CD14-positive monocyte (primary cell): ENCODE measurements around the gene SENP8. TPM values are rescaled to one million over a fixed set of nuclear protein-coding genes. Genes with fewer than 3 reads are reported as not detected.

Source experiments
- DNase-seq, 3 donors: peaks; one replicate each; pipeline ENCODE4 v3.0.0-alpha.2; 2011 to 2022
- H2AFZ ChIP-seq: 2 replicates; pipeline ENCODE4 v1.6.0; 2012; ENCODE audit warnings: mild to moderate bottlenecking, low read depth, low read length, inconsistent platforms; ENCODE audit not compliant: insufficient read depth, poor library complexity, severe bottlenecking
- H3K27ac ChIP-seq, 2 donors: 1 replicate in 1 of 2; 2 replicates in 1 of 2; pipeline ENCODE4 v1.5.1; 2012 to 2013; ENCODE audit warnings: low read length in 2 of 2, control low read depth in 1 of 2, inconsistent platforms in 1 of 2, low read depth in 1 of 2, mild to moderate bottlenecking in 1 of 2
- H3K27me3 ChIP-seq, 2 donors: one replicate each; pipeline versions ENCODE4 v1.6.0 to v1.6.1; 2011 to 2013; ENCODE audit warnings: low read length in 2 of 2; ENCODE audit not compliant: control insufficient read depth in 2 of 2, insufficient read depth in 2 of 2
- H3K36me3 ChIP-seq, 2 donors: replicated peaks in 1 of 2; 1 replicate in 1 of 2; 2 replicates in 1 of 2; pipeline versions ENCODE4 v1.5.1 to v1.6.1; 2012 to 2013; ENCODE audit warnings: low read length in 2 of 2, control low read depth in 1 of 2, inconsistent platforms in 1 of 2, mild to moderate bottlenecking in 1 of 2; ENCODE audit not compliant: insufficient read depth in 2 of 2, control insufficient read depth in 1 of 2
- H3K4me1 ChIP-seq, 2 donors: 1 replicate in 1 of 2; 2 replicates in 1 of 2; pipeline versions ENCODE4 v1.5.1 to v1.6.1; 2012 to 2013; ENCODE audit warnings: low read length in 2 of 2, control low read depth in 1 of 2, inconsistent platforms in 1 of 2, mild to moderate bottlenecking in 1 of 2, moderate library complexity in 1 of 2; ENCODE audit not compliant: insufficient read depth in 2 of 2, control insufficient read depth in 1 of 2
- H3K4me2 ChIP-seq: replicated peaks from 2 replicates; pipeline ENCODE3; 2012; ENCODE audit warnings: low read length, moderate library complexity, mild to moderate bottlenecking; ENCODE audit not compliant: poor library complexity, severe bottlenecking; ENCODE audit errors: extremely low read depth
- H3K4me3 ChIP-seq, 3 experiments: fragments of 200-600 bp in 1 of 3; sonication (generic) in 1 of 3; replicated peaks in 1 of 3; 1 replicate in 2 of 3; 2 replicates in 1 of 3; pipeline ENCODE4 v1.5.1; 2011 to 2013; ENCODE audit warnings: low read length in 3 of 3, mild to moderate bottlenecking in 3 of 3, control low read depth in 2 of 3, low read depth in 2 of 3, inconsistent platforms in 1 of 3, moderate library complexity in 1 of 3
- H3K79me2 ChIP-seq: 2 replicates; pipeline ENCODE4 v1.6.0; 2012; ENCODE audit warnings: mild to moderate bottlenecking, control low read depth, inconsistent platforms, low read length, moderate library complexity; ENCODE audit not compliant: insufficient read depth
- H3K9ac ChIP-seq: 2 replicates; pipeline ENCODE4 v1.6.0; 2017; ENCODE audit warnings: low read length, mild to moderate bottlenecking; ENCODE audit not compliant: insufficient read depth, poor library complexity, severe bottlenecking
- H3K9me3 ChIP-seq, 2 donors: replicated peaks in 1 of 2; 1 replicate in 1 of 2; 2 replicates in 1 of 2; pipeline versions ENCODE4 v1.5.1 to v1.6.1; 2012 to 2013; ENCODE audit warnings: low read length in 2 of 2, control low read depth in 1 of 2; ENCODE audit not compliant: control insufficient read depth in 1 of 2, insufficient read depth in 1 of 2
- H4K20me1 ChIP-seq: 2 replicates; pipeline ENCODE4 v1.6.0; 2012; ENCODE audit warnings: mild to moderate bottlenecking, low read length, control low read depth, moderate library complexity; ENCODE audit not compliant: insufficient read depth
- H3K27ac Mint-ChIP-seq, 7 donors: one replicate each; pipeline ENCODE4 v1.8.0; 2020; ENCODE audit warnings: mild to moderate bottlenecking in 7 of 7, mixed read lengths in 7 of 7, moderate library complexity in 6 of 7, inconsistent platforms in 2 of 7
- H3K27me3 Mint-ChIP-seq, 3 donors: one replicate each; pipeline ENCODE4 v1.8.0; 2021 to 2022; ENCODE audit warnings: low read depth in 3 of 3, mild to moderate bottlenecking in 3 of 3, mixed read lengths in 3 of 3, moderate library complexity in 3 of 3, inconsistent platforms in 1 of 3
- H3K36me3 Mint-ChIP-seq, 2 donors: one replicate each; pipeline ENCODE4 v1.8.0; 2020; ENCODE audit warnings: mixed read lengths in 2 of 2, inconsistent platforms in 1 of 2, mild to moderate bottlenecking in 1 of 2
- H3K4me1 Mint-ChIP-seq: one replicate; pipeline ENCODE4 v1.8.0; 2020; ENCODE audit warnings: mild to moderate bottlenecking, mixed read lengths
- H3K4me3 Mint-ChIP-seq, 2 donors: one replicate each; pipeline ENCODE4 v1.8.0; 2020; ENCODE audit warnings: mild to moderate bottlenecking in 2 of 2, mixed read lengths in 2 of 2, moderate library complexity in 1 of 2
- H3K9me3 Mint-ChIP-seq, 7 donors: one replicate each; pipeline ENCODE4 v1.8.0; 2020 to 2022; ENCODE audit warnings: mixed read lengths in 7 of 7, mild to moderate bottlenecking in 6 of 7, moderate library complexity in 6 of 7, inconsistent platforms in 2 of 7
- CTCF ChIP-seq: fragments of 200-600 bp; IDR thresholded peaks from one replicate; pipeline ENCODE4 v1.8.0; 2022; ENCODE audit warnings: antibody characterized with exemption, mild to moderate bottlenecking
- WGBS: methylation state at CpG from one replicate; pipeline ENCODE4 v1.1.5; 2013; ENCODE audit warnings: missing lambda C conversion rate; ENCODE audit not compliant: insufficient coverage; 5-methylcytosine and 5-hydroxymethylcytosine counted together
- intact Hi-C, 2 donors: fragments of 100-400 bp; cut with micrococcal nuclease; formaldehyde crosslinking; loops; one replicate each; pipeline versions ENCODE4 v1.15.0 to v1.15.1; 2023
- polyA plus RNA-seq, 3 donors: library from polyadenylated mRNA; depleted of rRNA in 1 of 3; unstranded in 2 of 3; stranded (reverse) in 1 of 3; fragments of 300-500 nt in 2 of 3; fragments of >200 nt in 1 of 3; fragmentation: Illumina TruSeq in 2 of 3; gene quantifications; 1 replicate in 2 of 3; 2 replicates in 1 of 3; pipeline ENCODE4 v1.2.3, GENCODE V29; 2012 to 2021

SENP8 gene
- polyA plus RNA-seq, 3 donors = 0.52 to 1.4 (median 0.79) TPM

GRCh38 chr15:72131922-72132321 is 13.7 kb downstream of the SENP8 start:
- no peaks in the 10 kb centered on the region for H3K9me3 ChIP-seq
- no peaks in the 10 kb centered on the region for H3K27me3 ChIP-seq
- no peak overlapping the region for H2AFZ ChIP-seq
- H3K27ac ChIP-seq = no peak overlapping the region
- Mint-ChIP-seq H3K4me1 (no peaks in the 10 kb centered on the region), H3K9me3 (no peaks in the 10 kb centered on the region), H3K4me3 (no peak overlapping the region), H3K27ac (no peak overlapping the region), H3K27me3 (peaks cover 0 to 2% (median 0%) of the 10 kb centered on the region in 3 donors), H3K36me3 (no peaks in the 10 kb centered on the region)
- H3K9ac ChIP-seq = no peak overlapping the region
- H3K79me2 ChIP-seq = no peaks in the 10 kb centered on the region
- intact Hi-C loops = no loop called here
- H4K20me1 ChIP-seq = no peaks in the 10 kb centered on the region
- H3K4me3 ChIP-seq = no peak overlapping the region
- no peak for DNase-seq
- no peaks in the 10 kb centered on the region for H3K36me3 ChIP-seq
- WGBS = no CpG with 5 or more reads among the region's 3 CpGs
- no peaks in the 10 kb centered on the region for H3K4me1 ChIP-seq
- no peak overlapping the region for H3K4me2 ChIP-seq
- no peak for TF ChIP-seq CTCF

- Histone ChIP-seq H3K27ac (no peak overlapping the region), H3K9ac (no peak overlapping the region), H3K27me3 (no peaks in the 10 kb centered on the region), H3K4me1 (no peaks in the 10 kb centered on the region), H4K20me1 (no peaks in the 10 kb centered on the region), H2AFZ (no peak overlapping the region), H3K79me2 (no peaks in the 10 kb centered on the region), H3K4me3 (no peak overlapping the region), H3K4me2 (no peak overlapping the region), H3K36me3 (no peaks in the 10 kb centered on the region), H3K9me3 (no peaks in the 10 kb centered on the region)
- Mint-ChIP-seq H3K27ac (no peak overlapping the region), H3K36me3 (no peaks in the 10 kb centered on the region), H3K27me3 (peaks cover 0 to 2% (median 0%) of the 10 kb centered on the region in 3 donors), H3K9me3 (no peaks in the 10 kb centered on the region), H3K4me1 (no peaks in the 10 kb centered on the region), H3K4me3 (no peak overlapping the region)
- DNase-seq = no peak
- no peak for TF ChIP-seq CTCF
- WGBS = 100% methylated on average over 1 of the region's 1 CpG
- intact Hi-C loops = no loop called here
Measured at GRCh38 chr15:72133211-72133610, 15.0 kb downstream of the SENP8 start.
